GM18909 (cell line): ENCODE measurements around the gene HS6ST1.
"Not testable (repeated sequence)": the region's sequence is repeated elsewhere in the genome, so short reads cannot be mapped to it uniquely, and the experiment has no call there.

Experiments
- ATAC-seq: cut with Tn5 transposase; IDR thresholded peaks from one replicate; pipeline ENCODE4 v1.9.1; 2021; ENCODE audit warnings: mild to moderate bottlenecking; ENCODE audit not compliant: unreplicated experiment, poor library complexity

Gene HS6ST1

DNA sequence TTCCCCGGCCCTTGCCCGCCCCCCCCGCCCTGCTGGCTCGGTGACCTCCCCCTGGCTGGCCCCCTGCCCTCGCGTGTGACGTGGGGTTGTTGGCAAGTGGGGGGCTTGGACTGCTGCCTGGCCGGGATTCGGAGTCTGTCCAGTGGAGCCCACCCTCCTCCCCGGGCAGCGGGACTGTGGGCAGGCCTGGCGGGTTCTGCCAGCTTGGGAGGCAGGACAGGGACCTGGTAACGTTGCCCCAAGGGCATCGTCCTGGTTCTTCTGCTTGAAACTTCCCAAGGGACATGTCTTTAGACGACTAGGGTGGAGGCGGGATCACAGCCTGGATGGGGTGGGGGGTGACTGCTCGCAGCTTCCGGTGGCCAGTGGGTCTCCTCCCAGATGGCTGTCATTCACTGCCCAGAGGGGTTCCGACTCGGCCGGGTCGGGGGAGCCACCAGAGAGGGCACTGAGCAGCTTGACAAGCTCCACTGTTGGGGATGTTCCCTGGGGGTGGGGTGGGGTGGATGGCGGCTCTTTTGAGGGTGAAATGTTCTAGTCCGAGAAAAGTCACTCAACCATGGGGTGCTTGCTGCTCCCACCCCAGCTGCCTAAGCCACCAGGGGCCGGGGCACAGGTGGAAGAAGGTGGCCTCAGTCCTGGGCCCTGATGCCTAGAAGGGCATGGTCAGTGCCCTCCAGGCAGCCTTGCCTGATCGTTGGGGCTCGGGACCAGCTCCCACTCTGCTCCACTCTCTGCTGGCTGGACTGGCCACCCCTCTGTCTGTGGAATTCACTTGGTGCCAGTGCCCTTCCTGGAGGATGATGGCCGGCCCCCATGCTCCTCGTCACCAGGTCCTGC, 4.3 kb upstream of the HS6ST1 start:
- ATAC-seq, result no peak

GRCh38 chr2:128321784-128322714, 3.4 kb upstream of the HS6ST1 start:
- peak; percentile 59 for ATAC-seq

DNA sequence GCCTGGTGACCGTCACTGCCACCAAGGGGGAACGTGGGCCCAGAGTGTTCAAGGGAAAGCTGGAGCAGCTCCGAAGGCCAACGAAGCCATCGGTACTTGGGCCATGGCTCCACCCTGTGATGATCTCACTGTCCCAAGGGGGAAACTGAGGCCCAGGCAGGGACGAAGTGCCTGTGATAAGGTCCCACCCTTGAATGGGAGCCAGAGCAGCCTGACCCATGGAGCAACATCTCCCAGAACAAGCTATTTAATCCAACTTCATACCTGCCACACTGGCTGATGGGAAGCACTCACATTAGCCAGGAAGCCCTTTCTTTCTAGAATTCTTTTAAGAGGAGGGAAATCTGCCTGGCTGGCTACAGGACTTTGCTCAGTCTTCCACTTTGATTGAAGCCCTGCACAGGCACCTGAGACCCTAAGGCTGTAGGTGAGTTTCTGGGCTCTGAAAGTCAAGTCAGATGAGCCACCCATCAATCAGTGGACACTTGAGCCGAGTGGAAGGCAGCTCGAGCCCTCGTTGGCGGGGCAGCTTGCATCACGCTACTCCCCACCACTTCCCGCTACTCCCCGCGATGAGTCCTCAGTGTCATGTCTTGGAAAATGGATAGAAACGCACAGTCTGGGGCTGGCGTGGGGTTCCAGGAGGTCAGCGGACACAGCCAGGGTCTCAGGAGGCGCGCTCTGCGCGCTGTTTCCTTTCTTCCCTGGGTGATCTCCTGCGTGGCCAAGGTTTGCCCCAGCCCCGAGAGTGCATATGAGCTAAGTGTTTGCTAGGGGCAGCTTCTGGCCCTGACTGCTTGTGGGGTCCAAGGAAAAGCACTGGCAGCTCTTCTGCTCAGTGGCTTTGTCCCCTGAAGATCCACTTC, 2.5 kb upstream of the HS6ST1 start:
- no peak for ATAC-seq

GRCh38 chr2:128320192-128320905, 1.7 kb upstream of the HS6ST1 start:
- no peak for ATAC-seq

DNA sequence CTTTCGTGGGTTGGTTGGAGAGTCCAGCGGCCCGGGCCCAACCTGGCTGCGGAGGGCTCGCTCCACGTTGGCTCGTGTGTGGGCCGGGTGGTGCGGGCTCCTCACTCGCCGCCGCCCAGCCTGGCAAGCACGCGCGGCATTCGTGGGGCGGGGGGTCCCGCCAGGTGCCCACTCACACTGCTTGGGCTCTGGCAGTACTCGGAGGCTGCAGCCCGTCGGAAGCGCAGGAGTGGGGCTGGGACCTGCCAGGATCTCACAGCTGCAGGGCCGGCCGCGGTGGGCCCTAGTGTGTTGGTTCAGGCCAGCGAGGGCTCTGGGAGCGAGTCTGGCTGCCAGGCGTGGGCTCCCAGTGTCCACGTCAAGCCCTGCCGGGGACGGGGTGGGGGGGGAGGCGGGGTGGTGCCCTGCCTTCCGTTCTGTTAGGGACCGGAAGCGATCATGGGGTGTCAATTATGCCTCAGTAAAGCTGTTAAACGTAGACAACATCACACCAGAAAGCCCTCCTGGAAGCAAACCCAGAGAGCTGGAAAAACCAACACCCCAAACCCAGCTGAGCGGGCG, 1.0 kb upstream of the HS6ST1 start:
- ATAC-seq, result no peak

GRCh38 chr2:128318245-128318644, 423 bp downstream of the HS6ST1 start:
- ATAC-seq, result peak; percentile 6

GRCh38 chr2:128317899-128318225, 806 bp downstream of the HS6ST1 start:
- not testable (repeated sequence) for ATAC-seq

DNA sequence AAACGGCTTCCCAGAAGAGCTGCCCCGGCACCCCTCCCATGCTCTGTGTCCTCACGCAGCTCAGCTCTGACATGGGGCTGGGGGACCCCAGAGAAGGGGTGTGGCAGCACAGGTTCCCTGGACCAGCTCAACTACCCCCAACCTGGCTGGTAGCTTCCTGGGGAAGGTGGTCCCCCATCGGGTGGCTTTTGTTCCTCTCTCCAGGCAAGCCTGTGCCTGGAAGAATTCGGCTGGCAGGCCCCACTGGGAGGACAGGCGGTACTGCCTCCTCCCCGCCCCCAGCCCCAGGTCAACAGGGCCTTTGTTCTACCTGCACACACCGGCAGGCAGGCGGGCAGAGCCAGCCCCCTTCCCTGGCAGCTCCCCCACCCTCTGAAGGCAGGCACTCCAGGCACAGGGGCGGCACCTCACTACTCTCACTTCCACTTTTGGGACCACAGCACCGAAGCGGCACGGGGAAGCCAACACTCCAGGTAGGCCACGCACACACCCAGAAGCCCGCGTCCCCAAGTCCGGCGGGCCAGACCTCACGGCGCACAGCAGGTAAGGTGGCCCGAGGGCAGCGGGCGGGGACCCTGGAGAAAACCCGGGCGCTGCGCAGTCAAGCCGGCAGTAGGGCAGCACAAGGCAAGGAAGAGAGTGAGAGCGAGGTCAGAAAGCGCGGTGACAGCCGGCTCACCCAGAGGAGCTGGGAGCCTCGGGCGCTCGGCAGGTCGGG, 1.3 kb downstream of the HS6ST1 start:
- peak; percentile 50 for ATAC-seq

GRCh38 chr2:128316777-128317180, 1.9 kb downstream of the HS6ST1 start:
- ATAC-seq, result no peak

DNA sequence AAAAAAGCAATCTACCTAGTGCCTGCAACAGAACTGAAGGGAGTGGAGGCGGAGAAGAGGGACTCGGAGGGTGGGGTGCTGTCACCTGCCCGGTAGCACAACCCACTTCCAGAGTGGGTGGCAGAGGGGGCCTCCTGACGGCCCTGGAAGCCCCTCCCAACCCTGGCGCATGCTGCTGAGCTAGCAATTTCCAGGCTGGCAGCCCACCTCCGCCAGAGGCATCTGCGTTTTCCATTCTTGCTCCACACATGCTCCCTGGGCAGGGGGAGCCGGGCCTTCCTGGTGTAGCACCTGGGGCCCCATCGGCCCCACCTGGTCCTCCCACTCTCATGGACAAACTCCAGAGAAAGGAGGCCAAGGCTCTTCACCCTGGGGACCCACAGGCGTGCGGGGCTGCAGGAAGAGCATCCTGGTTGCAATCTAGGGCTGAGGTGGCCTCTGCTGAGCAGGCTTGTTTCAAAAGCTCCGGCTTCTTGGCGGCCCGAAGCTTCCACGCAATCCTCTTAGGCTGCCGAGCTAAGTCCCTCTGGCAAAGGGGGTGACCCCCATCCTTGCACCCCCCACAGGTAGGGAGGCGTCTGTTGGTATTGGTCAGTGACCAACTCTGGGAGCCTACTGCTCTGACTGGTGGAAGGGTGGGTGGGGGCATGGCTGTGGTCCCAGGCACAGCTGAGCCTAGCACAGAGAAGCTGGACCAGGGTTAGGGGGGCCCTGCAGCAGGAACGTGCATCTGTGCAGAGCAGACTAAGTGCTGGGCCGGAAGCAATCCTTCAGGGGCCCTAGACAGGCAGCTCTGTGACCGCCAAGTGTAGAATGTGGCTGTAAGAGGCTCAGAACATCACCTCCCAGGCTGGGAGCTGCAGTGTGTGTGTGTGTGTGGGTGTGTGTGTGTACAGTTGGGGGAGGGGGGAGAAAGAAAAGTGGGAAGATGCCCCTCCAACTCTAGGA, 2.6 kb downstream of the HS6ST1 start:
- ATAC-seq, result no peak

DNA sequence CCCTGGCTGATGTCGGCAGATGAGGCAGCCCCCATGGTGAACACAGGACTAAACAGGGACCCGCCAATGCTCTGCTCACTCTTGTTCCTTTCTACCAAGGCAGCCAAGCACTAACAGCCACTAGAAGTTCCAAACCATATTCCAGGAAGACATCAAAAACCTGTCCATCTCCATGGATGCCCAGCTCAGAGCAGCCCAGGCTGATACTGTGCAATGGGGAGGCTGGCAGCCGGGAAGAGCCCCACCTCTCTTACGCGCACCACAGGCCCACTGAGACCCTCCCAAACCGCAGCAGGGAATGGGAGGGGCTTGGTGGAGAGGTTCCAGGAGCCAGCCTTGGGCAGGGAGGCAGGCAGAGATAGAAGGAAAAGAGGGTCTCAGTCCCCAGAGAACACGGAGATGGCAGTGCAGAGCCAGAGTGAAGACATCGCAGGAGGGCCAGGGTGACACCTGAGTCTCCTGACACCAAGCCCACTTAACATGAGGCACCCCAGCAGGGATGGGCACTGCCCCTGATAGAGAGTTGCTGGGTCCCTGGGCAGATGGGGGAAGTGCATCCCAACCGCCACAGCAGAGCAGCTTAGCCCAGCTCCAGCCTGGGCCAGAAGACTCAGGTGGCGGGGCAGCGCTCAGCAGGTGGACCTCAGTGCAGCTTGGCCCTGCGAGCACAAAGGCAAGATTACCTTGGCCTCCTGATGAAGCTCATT, 3.4 kb downstream of the HS6ST1 start:
- ATAC-seq, result no peak

- ATAC-seq, result no peak
These were observed 4.1 kb downstream of the HS6ST1 start for GRCh38 chr2:128314348-128315121.

- no peak for ATAC-seq
These were observed 4.7 kb downstream of the HS6ST1 start for GRCh38 chr2:128313931-128314347.

- no peak for ATAC-seq
These were observed 5.4 kb downstream of the HS6ST1 start for GRCh38 chr2:128313091-128313836.

GRCh38 chr2:128312411-128312810, 6.3 kb downstream of the HS6ST1 start:
- no peak for ATAC-seq
